Stimulated activated memory B cell treated with anti-CD40 and anti-IgM and Interleukin-4, amounts not matched to agents 10 μg/mL and 1 μg/mL and 100 μg/mL, for 72 hours (primary cell): ENCODE data around the gene CDKAL1.

Source experiments
- ATAC-seq: fragments of 150-1000 bp; cut with Tn5 transposase; 2 replicates; pipeline ENCODE4 v1.10.0; 2021
- H3K27ac Mint-ChIP-seq: one replicate; pipeline ENCODE4 v1.8.0; 2022; ENCODE audit warnings: mild to moderate bottlenecking, mixed read lengths
- H3K27me3 Mint-ChIP-seq: one replicate; pipeline ENCODE4 v1.8.0; 2022; ENCODE audit warnings: mixed read lengths
- H3K36me3 Mint-ChIP-seq: one replicate; pipeline ENCODE4 v1.8.0; 2022; ENCODE audit warnings: mixed read lengths
- H3K4me1 Mint-ChIP-seq: one replicate; pipeline ENCODE4 v1.8.0; 2022; ENCODE audit warnings: mixed read lengths
- H3K4me3 Mint-ChIP-seq: one replicate; pipeline ENCODE4 v1.8.0; 2022; ENCODE audit warnings: mild to moderate bottlenecking, moderate library complexity, mixed read lengths
- H3K9me3 Mint-ChIP-seq: one replicate; pipeline ENCODE4 v1.8.0; 2022; ENCODE audit warnings: mixed read lengths

CDKAL1 gene

DNA sequence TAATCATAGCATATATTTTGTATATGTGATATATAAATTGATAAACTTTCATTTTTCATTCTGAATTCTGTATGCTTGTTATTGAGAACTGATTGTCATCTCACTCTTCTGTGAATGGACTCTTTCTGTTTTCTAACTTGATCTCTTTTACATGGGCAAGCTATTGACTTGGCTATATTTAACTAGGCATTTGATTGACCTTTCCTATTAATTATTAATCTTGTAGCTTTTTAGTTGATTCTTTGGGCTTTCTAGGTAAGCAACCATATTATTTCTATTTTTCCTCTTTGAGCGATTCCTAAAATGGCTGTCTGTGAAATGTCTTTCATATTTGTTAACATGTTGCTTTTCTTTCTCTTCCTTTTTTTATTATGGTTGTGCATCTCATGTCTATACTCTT, 347.1 kb downstream of the CDKAL1 start:
- ATAC-seq = no peak
- no peaks in the 10 kb centered on the region for H3K27me3 Mint-ChIP-seq
- H3K27ac Mint-ChIP-seq = no peak overlapping the region
- H3K4me1 Mint-ChIP-seq = peaks cover 9% of the 10 kb centered on the region
- H3K4me3 Mint-ChIP-seq = no peak overlapping the region
- H3K36me3 Mint-ChIP-seq = peaks cover 57% of the 10 kb centered on the region
- H3K9me3 Mint-ChIP-seq = peaks cover 9% of the 10 kb centered on the region

DNA sequence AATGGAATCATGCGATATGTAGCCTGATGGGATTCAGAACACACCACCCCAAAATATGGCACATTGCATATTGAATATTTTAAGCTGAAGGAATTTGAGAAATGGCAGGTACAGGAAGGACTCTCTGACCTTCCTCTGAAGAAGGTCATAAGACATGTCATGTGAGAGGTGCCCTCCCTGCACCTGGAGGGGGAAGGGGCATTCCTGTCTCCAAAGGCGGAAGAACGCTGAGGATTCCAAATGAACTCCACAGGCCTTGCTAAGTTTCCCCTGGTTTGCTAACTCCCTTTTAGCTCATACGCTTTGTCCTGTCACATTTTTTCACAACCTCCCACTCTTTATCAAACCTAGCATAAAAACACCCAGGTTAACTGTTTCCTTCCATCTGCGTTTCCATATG, 347.8 kb downstream of the CDKAL1 start:
- H3K27ac Mint-ChIP-seq = no peak overlapping the region
- no peak overlapping the region for H3K4me3 Mint-ChIP-seq
- peaks cover 62% of the 10 kb centered on the region for H3K36me3 Mint-ChIP-seq
- H3K27me3 Mint-ChIP-seq = no peaks in the 10 kb centered on the region
- ATAC-seq = no peak
- peaks cover 12% of the 10 kb centered on the region for H3K9me3 Mint-ChIP-seq
- peaks cover 9% of the 10 kb centered on the region for H3K4me1 Mint-ChIP-seq

DNA sequence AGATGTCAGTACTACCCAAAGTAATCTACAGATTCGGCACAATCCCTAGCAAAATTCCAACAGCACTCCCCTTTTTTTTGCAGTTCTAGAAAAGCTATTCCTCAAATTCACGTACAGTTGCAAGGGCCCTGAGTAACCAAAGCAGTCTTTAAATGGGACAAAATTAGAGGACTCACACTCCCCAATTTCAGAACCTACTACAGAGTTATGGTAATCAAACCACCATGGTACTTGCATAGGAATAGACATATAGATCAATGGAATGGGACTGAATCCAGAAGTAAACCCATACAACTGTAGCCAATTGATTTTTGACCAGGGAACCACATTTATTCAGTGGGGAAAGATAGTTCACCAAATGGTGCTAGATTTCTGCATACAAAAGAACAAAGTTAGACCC, 350.8 kb downstream of the CDKAL1 start:
- H3K4me3 Mint-ChIP-seq = no peak overlapping the region
- no peaks in the 10 kb centered on the region for H3K4me1 Mint-ChIP-seq
- peaks cover 19% of the 10 kb centered on the region for H3K9me3 Mint-ChIP-seq
- ATAC-seq = no peak
- no peak overlapping the region for H3K27ac Mint-ChIP-seq
- peaks cover 71% of the 10 kb centered on the region for H3K36me3 Mint-ChIP-seq
- H3K27me3 Mint-ChIP-seq = no peaks in the 10 kb centered on the region

GRCh38 chr6:20891161-20891560, 356.9 kb downstream of the CDKAL1 start:
- Mint-ChIP-seq H3K9me3 (peaks cover 11% of the 10 kb centered on the region), H3K27me3 (no peaks in the 10 kb centered on the region), H3K27ac (no peak overlapping the region), H3K4me1 (no peaks in the 10 kb centered on the region), H3K4me3 (no peak overlapping the region), H3K36me3 (peaks cover 49% of the 10 kb centered on the region)
- ATAC-seq = no peak

- ATAC-seq = no peak
- H3K27me3 Mint-ChIP-seq = no peaks in the 10 kb centered on the region
- no peak overlapping the region for H3K4me3 Mint-ChIP-seq
- H3K4me1 Mint-ChIP-seq = no peaks in the 10 kb centered on the region
- peaks cover 6% of the 10 kb centered on the region for H3K9me3 Mint-ChIP-seq
- H3K36me3 Mint-ChIP-seq = peaks cover 39% of the 10 kb centered on the region
- no peak overlapping the region for H3K27ac Mint-ChIP-seq
These were observed 358.1 kb downstream of the CDKAL1 start for GRCh38 chr6:20892365-20892764.

- Mint-ChIP-seq H3K9me3 (peaks cover 2% of the 10 kb centered on the region), H3K4me1 (no peaks in the 10 kb centered on the region), H3K27ac (no peak overlapping the region), H3K27me3 (no peaks in the 10 kb centered on the region), H3K36me3 (peaks cover 36% of the 10 kb centered on the region), H3K4me3 (no peak overlapping the region)
- ATAC-seq = no peak
These were observed 359.2 kb downstream of the CDKAL1 start for GRCh38 chr6:20893412-20893811.

- peaks cover 54% of the 10 kb centered on the region for H3K36me3 Mint-ChIP-seq
- H3K27ac Mint-ChIP-seq = no peak overlapping the region
- no peak for ATAC-seq
These were observed 366.3 kb downstream of the CDKAL1 start for GRCh38 chr6:20900389-20901160.

GRCh38 chr6:20905377-20905776, 371.1 kb downstream of the CDKAL1 start:
- H3K27me3 Mint-ChIP-seq = no peaks in the 10 kb centered on the region
- H3K36me3 Mint-ChIP-seq = peaks cover 46% of the 10 kb centered on the region
- H3K27ac Mint-ChIP-seq = no peak overlapping the region

More at GRCh38 chr6:20900389-20901160, 366.3 kb downstream of the CDKAL1 start:
- Mint-ChIP-seq H3K9me3 (peaks cover 7% of the 10 kb centered on the region), H3K4me1 (no peaks in the 10 kb centered on the region), H3K4me3 (no peak overlapping the region), H3K27me3 (no peaks in the 10 kb centered on the region)

GRCh38 chr6:20906945-20907344, 372.7 kb downstream of the CDKAL1 start:
- H3K27me3 Mint-ChIP-seq = no peaks in the 10 kb centered on the region
- no peak for ATAC-seq
- no peaks in the 10 kb centered on the region for H3K4me1 Mint-ChIP-seq
- peaks cover 7% of the 10 kb centered on the region for H3K9me3 Mint-ChIP-seq
- no peak overlapping the region for H3K4me3 Mint-ChIP-seq
- H3K36me3 Mint-ChIP-seq = peaks cover 35% of the 10 kb centered on the region
- no peak overlapping the region for H3K27ac Mint-ChIP-seq

More at GRCh38 chr6:20905377-20905776, 371.1 kb downstream of the CDKAL1 start:
- H3K4me3 Mint-ChIP-seq = no peak overlapping the region
- H3K4me1 Mint-ChIP-seq = no peaks in the 10 kb centered on the region
- peaks cover 7% of the 10 kb centered on the region for H3K9me3 Mint-ChIP-seq
- no peak for ATAC-seq

- H3K4me1 Mint-ChIP-seq = no peaks in the 10 kb centered on the region
- peaks cover 29% of the 10 kb centered on the region for H3K36me3 Mint-ChIP-seq
- no peak overlapping the region for H3K4me3 Mint-ChIP-seq
These were observed 373.3 kb downstream of the CDKAL1 start for GRCh38 chr6:20907486-20908071.

DNA sequence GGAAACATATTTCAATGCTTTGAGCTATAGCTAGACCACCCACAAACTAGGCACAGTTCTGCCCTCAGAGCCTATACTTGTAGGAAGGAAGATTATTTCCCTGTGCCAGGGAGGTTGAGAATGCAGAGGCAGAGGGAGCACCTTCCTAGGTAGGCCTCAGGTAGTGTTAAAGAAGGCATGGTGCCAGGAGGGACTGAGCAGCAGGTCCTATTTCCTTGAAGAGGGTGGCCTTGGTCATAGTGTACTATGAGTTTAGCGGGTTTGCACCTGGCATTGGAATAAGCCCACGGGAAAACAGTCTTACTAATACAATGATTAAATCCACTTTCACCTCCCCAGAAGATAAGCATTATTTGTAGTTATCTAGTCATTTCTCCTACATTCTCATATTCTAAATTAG, 375.4 kb downstream of the CDKAL1 start:
- ATAC-seq = no peak
- H3K36me3 Mint-ChIP-seq = peaks cover 35% of the 10 kb centered on the region
- no peaks in the 10 kb centered on the region for H3K4me1 Mint-ChIP-seq
- H3K27ac Mint-ChIP-seq = no peak overlapping the region
- H3K27me3 Mint-ChIP-seq = no peaks in the 10 kb centered on the region
- no peak overlapping the region for H3K4me3 Mint-ChIP-seq
- peaks cover 10% of the 10 kb centered on the region for H3K9me3 Mint-ChIP-seq

More at GRCh38 chr6:20907486-20908071, 373.3 kb downstream of the CDKAL1 start:
- H3K27ac Mint-ChIP-seq = no peak overlapping the region
- peaks cover 7% of the 10 kb centered on the region for H3K9me3 Mint-ChIP-seq
- H3K27me3 Mint-ChIP-seq = no peaks in the 10 kb centered on the region
- no peak for ATAC-seq

DNA sequence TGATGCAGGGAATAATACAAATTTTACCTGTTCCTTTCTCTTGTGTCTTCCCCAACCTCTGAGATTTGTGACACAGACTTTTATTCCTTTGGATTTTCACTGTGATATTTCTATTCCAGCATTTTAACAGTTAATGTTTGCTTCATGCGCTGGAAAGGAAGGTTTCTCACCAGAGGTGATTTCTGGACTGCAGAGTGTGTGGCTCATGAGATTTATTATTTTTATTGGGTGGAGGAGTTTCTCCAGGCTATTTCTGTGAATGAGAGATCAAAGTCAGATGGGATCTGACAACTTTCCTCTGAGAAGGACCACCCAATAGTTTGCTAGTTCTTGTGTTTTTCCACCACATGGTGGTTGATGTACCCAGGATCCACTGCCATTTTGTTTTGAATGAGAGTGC, 377.5 kb downstream of the CDKAL1 start:
- Mint-ChIP-seq H3K9me3 (peaks cover 8% of the 10 kb centered on the region), H3K27me3 (no peaks in the 10 kb centered on the region), H3K4me1 (no peaks in the 10 kb centered on the region), H3K27ac (no peak overlapping the region), H3K36me3 (peaks cover 40% of the 10 kb centered on the region), H3K4me3 (no peak overlapping the region)
- ATAC-seq = no peak

DNA sequence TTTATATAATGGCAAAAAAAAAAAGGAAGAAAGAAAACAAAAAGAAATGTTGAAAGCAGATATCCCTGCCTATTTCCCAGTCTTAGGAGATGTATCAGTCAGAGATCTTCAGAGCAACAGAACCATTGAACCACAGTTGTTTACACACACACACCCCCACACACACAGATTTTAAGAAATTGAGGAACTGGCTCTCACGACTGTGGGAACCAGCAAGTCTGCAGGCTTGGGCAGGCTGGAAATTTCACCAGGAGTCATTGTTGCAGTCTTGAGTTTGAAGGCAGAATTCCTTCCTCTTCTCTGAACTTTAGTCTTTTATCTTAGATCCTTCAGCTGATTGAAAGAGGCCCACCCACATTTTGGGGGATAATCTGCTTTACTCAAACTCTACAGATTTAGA, 380.9 kb downstream of the CDKAL1 start:
- peaks cover 8% of the 10 kb centered on the region for H3K9me3 Mint-ChIP-seq
- peaks cover 37% of the 10 kb centered on the region for H3K36me3 Mint-ChIP-seq
- H3K4me1 Mint-ChIP-seq = peaks cover 8% of the 10 kb centered on the region
- H3K27ac Mint-ChIP-seq = no peak overlapping the region
- ATAC-seq = no peak
- H3K4me3 Mint-ChIP-seq = no peak overlapping the region
- no peaks in the 10 kb centered on the region for H3K27me3 Mint-ChIP-seq

DNA sequence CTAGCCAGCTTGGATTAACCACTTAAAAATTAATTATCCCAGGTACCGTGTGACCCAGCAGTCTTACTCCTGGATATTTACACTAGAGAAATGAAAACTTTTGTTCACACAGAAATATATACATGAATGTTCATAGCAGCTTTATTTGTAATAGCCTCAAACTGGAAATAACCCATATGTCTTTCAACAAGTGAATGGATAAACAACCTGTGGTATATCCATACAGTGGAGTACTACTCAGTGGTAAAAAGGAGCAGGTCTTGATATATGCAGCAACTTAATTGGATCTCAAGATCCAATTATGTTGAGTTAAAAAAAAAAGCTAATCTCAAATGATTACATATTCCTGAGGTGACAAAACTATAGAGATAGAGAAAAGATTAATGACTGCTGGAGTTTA, 381.4 kb downstream of the CDKAL1 start:
- H3K27ac Mint-ChIP-seq = no peak overlapping the region
- no peak overlapping the region for H3K4me3 Mint-ChIP-seq
- ATAC-seq = no peak
- H3K27me3 Mint-ChIP-seq = no peaks in the 10 kb centered on the region
- H3K36me3 Mint-ChIP-seq = peaks cover 37% of the 10 kb centered on the region
- H3K9me3 Mint-ChIP-seq = peaks cover 8% of the 10 kb centered on the region
- H3K4me1 Mint-ChIP-seq = peaks cover 8% of the 10 kb centered on the region

DNA sequence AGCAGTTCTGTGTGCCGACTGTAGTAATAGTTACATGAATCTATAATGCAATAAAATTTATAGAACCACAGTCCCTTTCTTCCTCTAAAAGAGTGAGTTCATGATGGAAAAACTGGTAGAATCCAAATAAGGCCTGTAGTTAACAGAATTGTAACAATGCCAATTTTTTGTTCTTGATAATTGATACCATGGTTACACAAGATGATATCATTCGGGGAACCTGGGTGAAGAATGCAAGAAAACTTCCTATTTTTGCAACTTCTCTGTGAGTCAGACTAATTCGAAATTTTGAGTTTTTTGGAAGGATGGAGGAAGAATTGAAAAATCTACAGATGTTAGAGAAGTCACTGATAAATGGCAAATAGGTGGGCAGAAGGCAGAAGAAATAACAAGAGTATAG, 381.8 kb downstream of the CDKAL1 start:
- ATAC-seq = no peak
- H3K36me3 Mint-ChIP-seq = peaks cover 37% of the 10 kb centered on the region
- peaks cover 8% of the 10 kb centered on the region for H3K9me3 Mint-ChIP-seq
- no peak overlapping the region for H3K27ac Mint-ChIP-seq
- no peak overlapping the region for H3K4me3 Mint-ChIP-seq
- peaks cover 8% of the 10 kb centered on the region for H3K4me1 Mint-ChIP-seq
- H3K27me3 Mint-ChIP-seq = no peaks in the 10 kb centered on the region

DNA sequence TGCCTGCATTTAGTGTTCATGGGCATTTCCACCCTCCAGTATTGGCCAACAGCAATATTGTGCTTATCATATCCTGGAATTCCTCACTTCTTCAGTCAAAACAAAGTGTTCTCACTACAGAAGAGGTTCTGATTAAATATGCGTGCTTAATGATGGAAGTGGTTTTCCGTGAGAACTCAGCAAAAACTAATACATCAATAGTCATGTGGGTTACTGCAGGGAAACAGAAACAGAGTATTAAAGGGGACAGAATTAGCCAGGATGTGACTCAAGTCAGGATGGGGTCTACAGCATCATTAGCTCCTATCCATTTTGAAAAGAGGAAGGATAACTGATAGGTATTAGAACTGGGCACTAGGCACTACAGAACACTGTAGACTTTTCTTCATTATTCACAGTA, 384.6 kb downstream of the CDKAL1 start:
- Mint-ChIP-seq H3K9me3 (peaks cover 8% of the 10 kb centered on the region), H3K4me1 (peaks cover 13% of the 10 kb centered on the region), H3K27ac (no peak overlapping the region), H3K36me3 (peaks cover 44% of the 10 kb centered on the region), H3K27me3 (no peaks in the 10 kb centered on the region), H3K4me3 (no peak overlapping the region)
- peak; percentile 79 for ATAC-seq
